KMS-11 (cell line): ENCODE results near the gene TGIF1.

Source experiments
- H2AFZ ChIP-seq: fragments of 200-600 bp; sonication (generic); 2 replicates; pipeline ENCODE4 v1.6.1; 2016; ENCODE audit warnings: antibody characterized with exemption, mixed run types, low read depth
- H3K27ac ChIP-seq: fragments of 200-600 bp; sonication (generic); 2 replicates; pipeline ENCODE4 v1.6.1; 2016; ENCODE audit warnings: mild to moderate bottlenecking, mixed run types
- H3K27me3 ChIP-seq: fragments of 200-600 bp; sonication (generic); 2 replicates; pipeline ENCODE4 v1.6.1; 2017; ENCODE audit warnings: mild to moderate bottlenecking, low read depth, mixed run types, moderate library complexity; ENCODE audit not compliant: insufficient read depth
- H3K36me3 ChIP-seq: fragments of 200-600 bp; sonication (generic); 2 replicates; pipeline ENCODE4 v1.6.1; 2017; ENCODE audit warnings: mild to moderate bottlenecking, mixed run types; ENCODE audit not compliant: insufficient read depth
- H3K4me1 ChIP-seq: fragments of 200-600 bp; sonication (generic); 2 replicates; pipeline ENCODE4 v1.6.1; 2016; ENCODE audit warnings: mild to moderate bottlenecking, low read depth, mixed run types; ENCODE audit not compliant: poor library complexity, severe bottlenecking
- H3K4me2 ChIP-seq: fragments of 200-600 bp; sonication (generic); 2 replicates; pipeline ENCODE4 v1.7.0; 2016; ENCODE audit warnings: mild to moderate bottlenecking, mixed run types
- H3K4me3 ChIP-seq: fragments of 200-600 bp; sonication (generic); IDR thresholded peaks from 2 replicates; pipeline ENCODE4 v1.6.1; 2017; ENCODE audit warnings: low read depth, low read length, mixed read lengths; ENCODE audit not compliant: insufficient read depth
- H3K79me2 ChIP-seq: fragments of 200-600 bp; sonication (generic); 2 replicates; pipeline ENCODE4 v1.6.1; 2016; ENCODE audit warnings: low read depth, mixed run types; ENCODE audit not compliant: insufficient read depth
- H3K9ac ChIP-seq: fragments of 200-600 bp; sonication (generic); 2 replicates; pipeline ENCODE4 v1.6.1; 2016; ENCODE audit warnings: mild to moderate bottlenecking, mixed run types
- H4K20me1 ChIP-seq: fragments of 200-600 bp; sonication (generic); 2 replicates; pipeline ENCODE4 v1.6.1; 2016; ENCODE audit warnings: mild to moderate bottlenecking, mixed run types; ENCODE audit not compliant: insufficient read depth
- TF ChIP-seq, protein P1 (sequence below): fragments of 200-600 bp; sonication (generic); conservative IDR thresholded peaks from 2 replicates; pipeline ENCODE4 v1.6.1; 2017; ENCODE audit warnings: low read depth, mild to moderate bottlenecking, antibody characterized with exemption, low read length, moderate library complexity, mixed read lengths

TGIF1 gene

DNA sequence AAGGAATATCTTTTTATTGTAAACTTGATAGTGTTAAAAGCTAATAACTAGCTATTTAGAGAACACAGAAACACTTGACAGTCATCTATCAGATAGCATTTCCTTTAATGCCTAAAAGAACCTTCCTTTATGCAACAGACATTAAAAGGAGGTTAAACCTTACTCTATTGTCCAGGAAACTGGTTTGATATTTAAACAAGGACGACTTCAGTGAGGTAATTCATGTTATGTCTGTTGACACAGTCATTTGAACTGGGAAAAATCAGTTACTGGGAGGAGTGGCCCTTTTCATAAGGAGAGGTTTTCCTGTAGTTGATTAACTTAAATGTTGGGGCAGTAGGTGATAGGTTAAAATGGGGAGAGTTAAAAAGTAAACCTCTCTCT is 6.7 kb downstream of the TGIF1 start:
- Histone ChIP-seq H4K20me1 (no peaks in the 10 kb centered on the region), H3K9ac (no peak overlapping the region), H3K36me3 (no peaks in the 10 kb centered on the region), H3K4me2 (no peak overlapping the region), H3K79me2 (peaks cover 33% of the 10 kb centered on the region; the same call in 1 of the 2 replicates), H3K4me1 (peaks cover 31% of the 10 kb centered on the region), H3K4me3 (no peak overlapping the region), H2AFZ (no peak overlapping the region), H3K27ac (no peak overlapping the region), H3K27me3 (no peaks in the 10 kb centered on the region)
- TF ChIP-seq, protein P1, sequence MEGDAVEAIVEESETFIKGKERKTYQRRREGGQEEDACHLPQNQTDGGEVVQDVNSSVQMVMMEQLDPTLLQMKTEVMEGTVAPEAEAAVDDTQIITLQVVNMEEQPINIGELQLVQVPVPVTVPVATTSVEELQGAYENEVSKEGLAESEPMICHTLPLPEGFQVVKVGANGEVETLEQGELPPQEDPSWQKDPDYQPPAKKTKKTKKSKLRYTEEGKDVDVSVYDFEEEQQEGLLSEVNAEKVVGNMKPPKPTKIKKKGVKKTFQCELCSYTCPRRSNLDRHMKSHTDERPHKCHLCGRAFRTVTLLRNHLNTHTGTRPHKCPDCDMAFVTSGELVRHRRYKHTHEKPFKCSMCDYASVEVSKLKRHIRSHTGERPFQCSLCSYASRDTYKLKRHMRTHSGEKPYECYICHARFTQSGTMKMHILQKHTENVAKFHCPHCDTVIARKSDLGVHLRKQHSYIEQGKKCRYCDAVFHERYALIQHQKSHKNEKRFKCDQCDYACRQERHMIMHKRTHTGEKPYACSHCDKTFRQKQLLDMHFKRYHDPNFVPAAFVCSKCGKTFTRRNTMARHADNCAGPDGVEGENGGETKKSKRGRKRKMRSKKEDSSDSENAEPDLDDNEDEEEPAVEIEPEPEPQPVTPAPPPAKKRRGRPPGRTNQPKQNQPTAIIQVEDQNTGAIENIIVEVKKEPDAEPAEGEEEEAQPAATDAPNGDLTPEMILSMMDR, result no peak

DNA sequence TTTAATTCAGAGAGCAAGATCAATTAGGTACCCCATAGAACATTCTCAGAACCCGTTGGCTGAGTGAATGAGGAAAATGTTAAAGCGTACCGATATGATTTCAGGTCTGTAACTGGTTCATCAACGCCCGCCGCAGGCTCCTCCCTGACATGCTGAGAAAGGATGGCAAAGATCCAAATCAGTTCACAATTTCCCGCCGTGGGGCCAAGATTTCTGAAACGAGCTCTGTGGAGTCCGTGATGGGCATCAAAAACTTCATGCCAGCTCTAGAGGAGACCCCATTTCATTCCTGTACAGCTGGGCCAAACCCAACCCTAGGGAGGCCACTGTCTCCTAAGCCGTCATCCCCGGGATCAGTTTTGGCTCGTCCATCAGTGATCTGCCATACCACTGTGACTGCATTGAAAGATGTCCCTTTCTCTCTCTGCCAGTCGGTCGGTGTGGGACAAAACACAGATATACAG is 7.3 kb downstream of the TGIF1 start:
- peaks cover 27% of the 10 kb centered on the region; the same call in 1 of the 2 replicates for H3K79me2 ChIP-seq
- H3K4me1 ChIP-seq, result peaks cover 28% of the 10 kb centered on the region
- no peaks in the 10 kb centered on the region for H4K20me1 ChIP-seq
- no peak overlapping the region for H3K9ac ChIP-seq
- no peak overlapping the region for H3K27ac ChIP-seq
- no peak overlapping the region for H2AFZ ChIP-seq
- no peaks in the 10 kb centered on the region for H3K27me3 ChIP-seq
- H3K36me3 ChIP-seq, result no peaks in the 10 kb centered on the region
- TF ChIP-seq, protein P1, result no peak
- H3K4me3 ChIP-seq, result no peak overlapping the region
- H3K4me2 ChIP-seq, result no peak overlapping the region

DNA sequence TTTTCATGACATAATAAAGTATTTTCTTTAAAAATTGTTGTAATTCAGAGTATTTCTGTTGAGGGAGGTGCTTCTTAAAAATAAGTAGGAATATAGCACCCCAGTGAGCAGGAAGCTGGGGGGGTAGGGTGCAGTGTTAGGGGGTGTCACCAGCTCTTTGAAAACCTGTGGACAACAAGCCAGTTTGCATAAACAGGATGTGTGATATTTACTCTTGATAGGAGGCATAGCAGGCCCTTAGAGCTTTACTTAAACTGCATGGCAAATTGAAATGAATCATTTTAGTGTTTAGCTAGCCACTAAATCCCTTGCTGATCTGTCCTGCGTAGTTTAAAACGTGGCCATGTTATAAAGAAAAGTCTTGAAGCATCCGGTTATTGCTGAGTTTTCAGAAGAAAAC is 8.4 kb downstream of the TGIF1 start:
- no peaks in the 10 kb centered on the region for H3K27me3 ChIP-seq
- H3K4me3 ChIP-seq, result no peak overlapping the region
- no peak overlapping the region for H3K9ac ChIP-seq
- H3K36me3 ChIP-seq, result no peaks in the 10 kb centered on the region
- no peak overlapping the region for H3K4me2 ChIP-seq
- H4K20me1 ChIP-seq, result no peaks in the 10 kb centered on the region
- TF ChIP-seq, protein P1, result no peak
- H3K27ac ChIP-seq, result no peak overlapping the region
- H3K79me2 ChIP-seq, result peaks cover 17% of the 10 kb centered on the region; the same call in 1 of the 2 replicates
- H2AFZ ChIP-seq, result no peak overlapping the region
- H3K4me1 ChIP-seq, result peaks cover 23% of the 10 kb centered on the region

DNA sequence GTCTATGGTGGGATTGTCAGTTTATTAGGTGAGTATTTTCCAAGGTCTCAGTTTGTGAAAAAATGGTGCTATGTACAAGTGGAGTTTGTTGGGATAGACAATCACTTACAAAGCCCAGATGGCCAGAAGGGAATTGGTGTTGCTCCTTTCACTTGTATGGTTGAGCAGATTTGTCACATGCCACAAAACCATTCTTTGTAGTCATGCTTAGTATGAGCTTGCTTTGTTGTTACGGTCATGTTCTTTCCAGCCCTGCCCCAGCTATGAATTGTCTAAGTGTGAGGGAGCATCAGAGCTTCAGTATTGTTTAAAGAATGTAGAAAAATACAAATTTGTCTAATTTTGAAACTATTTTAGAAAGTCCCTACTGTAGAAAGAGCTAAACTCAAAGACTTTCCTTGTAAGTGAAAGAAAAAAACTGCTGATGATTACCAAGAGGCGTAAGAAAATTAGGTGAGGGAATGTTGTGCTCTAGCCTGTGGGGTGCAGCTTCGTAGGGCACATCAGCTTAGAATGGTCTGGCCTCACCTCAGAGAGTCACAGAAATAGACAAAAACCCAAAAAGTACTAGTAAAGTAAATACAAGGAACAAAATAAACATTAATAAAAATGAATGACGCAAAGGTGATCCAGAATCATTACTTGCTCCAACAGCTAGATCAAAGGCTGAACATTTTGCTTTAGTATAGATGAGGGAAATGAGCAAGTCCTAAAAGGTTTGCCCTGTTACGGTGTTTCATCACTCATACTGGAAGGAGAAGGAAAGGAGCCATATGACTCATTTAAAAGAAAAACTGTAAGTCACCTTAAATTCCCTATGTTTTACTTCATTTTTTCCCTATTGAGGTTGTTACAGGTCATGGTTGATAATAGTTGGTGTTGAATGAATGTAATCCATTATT is 9.2 kb downstream of the TGIF1 start:
- Histone ChIP-seq H3K27me3 (no peaks in the 10 kb centered on the region), H3K4me3 (no peak overlapping the region), H3K36me3 (no peaks in the 10 kb centered on the region), H3K9ac (no peak overlapping the region), H2AFZ (no peak overlapping the region), H3K79me2 (peaks cover 17% of the 10 kb centered on the region; the same call in 1 of the 2 replicates), H3K27ac (no peak overlapping the region), H4K20me1 (no peaks in the 10 kb centered on the region), H3K4me2 (no peak overlapping the region), H3K4me1 (peaks cover 14% of the 10 kb centered on the region)
- TF ChIP-seq, protein P1, result no peak
